Skin epidermis (tissue), 12 donors: ENCODE results near the gene ZNF784.

Experiments
- H3K27ac ChIP-seq, 21 experiments: fragments of 200-600 bp; sonication (generic) in 11 of 21; one replicate each; pipeline ENCODE4 v1.5.0; 2020; ENCODE audit warnings: mild to moderate bottlenecking in 3 of 21, inconsistent platforms in 2 of 21, moderate library complexity in 2 of 21
- H3K4me3 ChIP-seq, 7 experiments: fragments of 200-600 bp; sonication (generic) in 2 of 7; one replicate each; pipeline ENCODE4 v1.5.0; 2020; ENCODE audit warnings: inconsistent platforms in 2 of 7, mild to moderate bottlenecking in 2 of 7, moderate library complexity in 1 of 7

ZNF784 gene

DNA sequence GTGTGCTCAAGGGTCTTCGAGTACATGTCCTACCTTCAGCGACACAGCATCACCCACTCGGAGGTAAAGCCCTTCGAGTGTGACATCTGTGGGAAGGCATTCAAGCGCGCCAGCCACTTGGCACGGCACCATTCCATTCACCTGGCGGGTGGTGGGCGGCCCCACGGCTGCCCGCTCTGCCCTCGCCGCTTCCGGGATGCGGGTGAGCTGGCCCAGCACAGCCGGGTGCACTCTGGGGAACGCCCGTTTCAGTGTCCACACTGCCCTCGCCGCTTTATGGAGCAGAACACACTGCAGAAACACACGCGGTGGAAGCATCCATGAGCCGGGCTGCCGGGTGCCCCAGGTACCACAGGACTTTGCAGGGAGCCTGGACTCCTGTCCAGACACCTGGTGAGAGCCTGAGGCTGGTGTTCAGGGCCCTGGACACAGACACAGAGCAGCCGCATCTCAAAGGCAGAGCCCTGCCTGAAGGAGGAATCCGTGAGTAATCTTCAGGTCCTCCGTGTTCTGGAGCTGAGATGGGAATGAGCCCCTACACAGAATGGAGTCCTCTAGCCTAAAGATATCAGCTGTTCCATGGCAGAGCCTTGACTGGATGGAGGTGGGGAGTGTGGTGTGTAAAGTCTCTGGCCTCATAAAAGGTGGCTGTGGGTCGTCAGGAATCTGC, 20.6 kb upstream of the ZNF784 start:
- H3K4me3 ChIP-seq, result peak overlapping the region in 2 of 7 experiments; percentile 67 to 87
- H3K27ac ChIP-seq, result peak overlapping the region in 4 of 21 experiments; percentile 93 to 99 (median 96)

DNA sequence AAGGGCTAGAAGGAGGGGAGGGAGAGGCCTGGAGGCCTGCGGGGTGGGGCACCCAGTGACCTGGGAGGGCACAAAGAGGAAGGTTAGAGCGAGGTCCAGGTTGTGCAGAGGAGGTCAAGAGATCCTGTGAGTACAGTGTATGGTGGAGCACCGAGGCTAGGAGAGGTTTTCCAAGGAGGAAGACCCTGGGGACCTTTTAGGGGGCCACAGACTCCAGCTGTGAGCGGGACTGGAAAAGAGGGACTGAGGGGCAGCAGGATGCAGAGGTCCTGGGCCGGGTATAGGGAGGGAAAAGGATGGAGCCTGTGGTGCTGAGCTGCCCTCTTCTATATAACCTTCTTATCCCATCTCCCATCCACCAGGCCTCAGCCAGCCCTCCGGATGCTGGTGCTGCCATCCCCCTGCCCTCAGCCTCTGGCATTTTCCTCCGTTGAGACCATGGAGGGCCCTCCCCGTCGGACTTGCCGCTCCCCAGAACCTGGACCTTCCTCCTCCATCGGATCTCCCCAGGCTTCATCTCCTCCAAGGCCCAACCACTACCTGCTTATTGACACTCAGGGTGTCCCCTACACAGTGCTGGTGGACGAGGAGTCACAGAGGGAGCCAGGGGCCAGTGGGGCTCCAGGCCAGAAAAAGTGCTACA, 19.9 kb upstream of the ZNF784 start:
- peak overlapping the region; percentile 67 to 95 (median 85) for H3K4me3 ChIP-seq
- H3K27ac ChIP-seq, result peak overlapping the region; percentile 73 to 99 (median 93)

DNA sequence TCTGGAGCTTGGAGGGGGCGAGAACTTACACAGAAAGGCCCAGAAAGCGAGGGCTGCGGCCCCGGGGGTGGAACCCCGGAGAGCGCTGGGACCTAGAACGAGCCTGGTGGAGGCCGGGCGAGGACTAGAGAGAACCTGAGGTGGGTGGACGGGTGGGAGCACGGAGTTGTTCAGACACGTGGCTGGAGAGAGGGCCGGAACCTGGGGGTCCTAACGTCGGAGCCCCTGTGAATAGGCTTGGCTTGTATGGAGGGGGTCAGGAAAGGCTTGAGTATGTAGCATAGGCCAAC, 19.5 kb upstream of the ZNF784 start:
- Histone ChIP-seq H3K27ac (peak overlapping the region; percentile 73 to 99 (median 93)), H3K4me3 (peak overlapping the region; percentile 67 to 95 (median 85))

DNA sequence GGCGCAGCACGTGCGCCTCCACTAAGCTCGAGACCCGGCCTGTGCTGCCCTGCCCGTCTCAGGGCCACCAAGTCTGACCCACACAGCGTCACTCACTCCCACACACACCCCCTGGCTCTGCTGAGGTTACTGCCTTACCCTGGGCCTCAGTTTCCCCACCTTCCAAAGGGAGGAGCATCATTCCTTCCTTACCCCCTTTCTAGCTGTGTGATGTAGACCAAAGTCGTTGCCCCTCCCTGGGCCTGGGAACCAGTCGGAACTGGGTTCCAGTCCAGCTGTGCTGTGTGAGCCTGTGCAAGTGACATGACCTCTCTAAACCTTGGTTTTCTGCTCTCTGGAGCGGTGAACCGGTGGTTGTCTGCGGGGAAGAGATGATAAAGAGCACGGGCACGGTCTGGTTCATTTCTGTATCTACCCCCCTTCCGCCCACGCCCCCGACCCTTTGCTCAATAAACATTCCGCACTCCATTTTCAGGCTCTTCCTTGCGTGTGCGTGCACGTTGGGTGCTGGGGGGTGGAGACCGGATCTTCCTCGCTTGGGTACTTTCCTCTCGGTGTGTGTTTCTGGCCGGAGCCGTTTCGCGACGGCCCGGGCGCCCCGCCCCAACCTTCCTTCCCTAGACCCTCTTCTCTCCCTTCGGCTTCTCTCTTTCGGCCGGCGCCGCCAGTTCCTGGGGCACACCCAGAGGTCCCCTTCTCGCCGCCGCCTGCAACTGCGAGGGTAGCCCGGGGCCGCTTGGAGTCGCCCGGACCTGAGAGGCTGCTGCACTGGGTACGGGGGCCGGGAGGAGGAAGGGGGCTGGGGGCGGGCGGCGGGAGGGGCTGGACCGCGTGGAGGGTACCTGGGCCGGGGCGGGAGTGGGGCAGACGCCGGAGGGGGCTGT, 18.9 kb upstream of the ZNF784 start, which contains the start of gene ZNF581:
Gene ZNF581 (plus strand): TSS at position 647 of the 884 bp plus-strand sequence. CDS start 923 bp downstream, outside the sequence.
- peak within 1 kb of the TSS; percentile 73 to 99 (median 93) for H3K27ac ChIP-seq

DNA sequence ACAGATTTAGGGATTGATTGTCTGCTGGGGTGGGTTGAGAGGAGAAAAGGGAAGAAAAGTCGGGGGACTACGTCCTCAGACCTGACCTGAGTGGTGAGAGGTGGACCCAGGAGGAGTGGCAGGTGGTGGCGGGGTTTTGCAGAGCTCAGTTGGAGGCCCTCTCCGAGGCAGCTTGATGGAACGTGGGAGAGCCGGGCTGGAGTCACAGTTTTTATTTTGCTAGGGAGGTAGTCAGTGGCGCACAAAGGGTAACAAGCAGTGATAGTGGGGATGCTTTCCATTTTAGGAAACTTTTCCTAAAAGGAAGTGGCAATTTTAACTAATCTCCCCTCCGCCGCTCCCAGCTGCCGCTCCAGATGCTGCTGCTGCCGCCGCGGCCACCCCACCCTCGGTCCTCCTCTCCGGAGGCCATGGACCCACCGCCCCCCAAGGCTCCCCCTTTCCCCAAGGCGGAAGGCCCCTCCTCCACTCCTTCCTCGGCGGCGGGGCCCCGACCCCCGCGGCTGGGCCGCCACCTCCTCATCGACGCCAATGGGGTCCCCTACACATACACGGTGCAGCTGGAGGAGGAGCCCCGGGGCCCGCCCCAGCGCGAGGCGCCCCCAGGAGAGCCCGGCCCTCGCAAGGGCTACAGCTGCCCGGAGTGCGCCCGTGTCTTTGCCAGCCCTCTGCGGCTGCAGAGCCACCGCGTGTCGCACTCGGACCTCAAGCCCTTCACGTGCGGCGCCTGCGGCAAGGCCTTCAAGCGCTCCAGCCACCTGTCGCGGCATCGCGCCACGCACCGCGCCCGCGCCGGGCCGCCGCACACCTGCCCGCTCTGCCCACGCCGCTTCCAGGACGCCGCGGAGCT, 18.0 kb upstream of the ZNF784 start:
- peak overlapping the region in 20 of 21 experiments; percentile 42 to 99 (median 93) for H3K27ac ChIP-seq
- H3K4me3 ChIP-seq, result peak overlapping the region; percentile 67 to 95 (median 85)

More for the DNA sequence above, 18.9 kb upstream of the ZNF784 start, which contains the start of gene ZNF581:
- H3K4me3 ChIP-seq, result peak within 1 kb of the TSS; percentile 67 to 95 (median 85)

DNA sequence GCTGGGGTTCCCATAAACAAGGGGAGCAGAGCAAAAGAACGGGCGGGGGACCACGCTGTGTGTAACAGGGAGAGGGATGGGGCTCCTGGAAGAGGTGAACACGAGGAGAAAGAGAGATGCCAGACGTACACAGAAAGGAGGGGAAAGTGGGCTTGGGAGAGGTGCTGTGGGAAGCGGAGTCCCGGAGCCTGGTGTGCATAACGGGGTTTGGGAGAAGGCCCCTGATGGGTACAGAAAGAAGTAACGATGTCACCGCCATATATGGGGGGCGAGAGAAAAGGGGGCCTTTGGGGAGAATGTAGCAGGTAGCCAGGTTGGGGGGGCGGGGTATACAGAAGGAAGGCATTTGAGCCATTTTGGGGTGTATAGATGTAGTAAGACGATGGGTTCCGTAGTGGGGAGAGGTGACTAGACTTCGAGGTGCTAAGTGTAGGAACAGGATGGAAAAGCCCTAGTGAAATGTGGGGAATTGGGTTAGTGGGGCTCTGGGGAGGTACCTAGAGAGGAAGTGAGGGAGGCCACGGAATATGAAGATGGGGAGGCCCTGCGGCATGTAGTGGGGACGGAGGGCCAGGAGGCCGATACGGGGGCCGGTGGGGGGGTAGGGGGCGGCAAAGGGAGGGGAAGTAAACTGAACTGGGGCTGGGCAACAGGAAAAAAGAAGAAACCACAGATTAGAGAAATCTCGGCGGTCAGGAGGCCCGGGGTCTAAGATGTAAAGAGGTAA, 17.2 kb upstream of the ZNF784 start:
- H3K4me3 ChIP-seq, result peak overlapping the region; percentile 67 to 95 (median 85)
- peak overlapping the region; percentile 47 to 99 (median 93) for H3K27ac ChIP-seq

DNA sequence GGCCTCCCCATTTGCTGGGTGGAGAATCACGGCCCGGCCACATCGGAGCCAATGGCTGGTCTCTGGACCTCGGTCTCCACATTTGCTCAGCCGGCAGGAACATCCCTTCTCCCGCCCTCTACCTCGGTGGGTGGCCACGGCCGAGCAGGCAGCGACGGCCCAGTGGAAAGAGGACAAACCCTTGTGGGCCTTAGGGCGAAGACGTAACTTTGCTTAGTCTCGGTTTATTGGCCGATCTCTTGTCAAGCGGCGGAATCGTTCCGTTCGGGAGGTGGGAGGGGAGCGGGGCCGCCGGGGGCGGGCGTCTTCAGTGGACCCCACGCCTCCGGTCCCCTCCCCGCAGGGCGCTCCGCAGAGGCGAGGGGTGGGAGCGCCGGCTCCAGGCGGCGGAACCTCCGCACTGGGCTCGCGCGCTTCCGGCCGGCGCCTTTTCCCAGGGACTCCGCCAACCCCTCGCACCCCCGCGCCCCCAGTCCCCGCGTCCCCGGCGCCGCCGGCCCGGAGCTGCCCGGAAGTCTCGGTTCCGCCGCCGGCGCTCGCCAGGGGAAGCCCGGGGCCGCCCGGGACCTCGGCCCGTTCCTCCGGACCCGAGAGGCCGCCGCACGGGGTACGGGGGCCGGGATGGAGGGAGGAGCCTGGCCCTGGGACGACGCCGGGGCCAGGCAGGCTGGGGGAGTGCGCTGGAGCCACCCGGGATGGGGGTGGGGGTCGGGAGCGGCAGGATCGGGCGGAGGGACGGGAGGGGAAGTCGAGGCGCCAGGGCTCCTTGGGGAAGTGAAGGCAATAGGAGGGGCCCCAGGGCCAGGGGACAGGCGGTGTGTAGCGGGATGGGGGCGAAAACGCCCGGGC, 16.4 kb upstream of the ZNF784 start, which contains the start of gene ZNF580:
Gene ZNF580 (plus strand): TSS at position 426 of the 849 bp plus-strand sequence. CDS start 1,507 bp downstream, outside the sequence.
- Histone ChIP-seq H3K4me3 (peak within 1 kb of the TSS; percentile 67 to 95 (median 85)), H3K27ac (peak within 1 kb of the TSS; percentile 47 to 99 (median 93))

DNA sequence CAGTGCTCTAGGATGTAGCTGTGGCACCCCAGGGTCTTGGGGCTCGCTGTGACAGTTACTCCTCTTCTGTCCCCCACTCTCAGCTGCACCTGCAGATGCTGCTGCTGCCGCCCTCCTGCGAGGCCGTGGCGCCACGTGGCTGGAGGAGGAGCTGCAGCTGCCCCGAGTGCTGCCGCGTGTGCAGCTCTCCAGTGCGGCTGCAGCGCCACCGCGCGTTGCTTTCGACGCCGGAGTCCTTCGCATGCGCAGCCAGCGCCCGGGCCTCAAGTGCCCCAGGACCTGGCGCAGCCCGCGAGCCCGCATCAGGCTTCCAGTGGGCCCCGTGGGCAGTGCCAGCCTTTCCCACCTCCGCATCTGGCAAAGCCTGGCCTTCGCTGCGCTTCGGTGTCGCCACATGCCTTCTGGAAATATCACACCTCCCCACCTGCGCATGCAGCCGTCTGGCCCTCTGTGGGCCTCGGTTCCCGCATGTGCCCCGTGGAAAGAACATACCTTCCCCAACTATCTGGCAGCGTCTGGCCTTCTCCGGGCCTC, 15.7 kb upstream of the ZNF784 start:
- Histone ChIP-seq H3K27ac (peak overlapping the region in 20 of 21 experiments; percentile 82 to 99 (median 94)), H3K4me3 (peak overlapping the region; percentile 67 to 95 (median 85))

DNA sequence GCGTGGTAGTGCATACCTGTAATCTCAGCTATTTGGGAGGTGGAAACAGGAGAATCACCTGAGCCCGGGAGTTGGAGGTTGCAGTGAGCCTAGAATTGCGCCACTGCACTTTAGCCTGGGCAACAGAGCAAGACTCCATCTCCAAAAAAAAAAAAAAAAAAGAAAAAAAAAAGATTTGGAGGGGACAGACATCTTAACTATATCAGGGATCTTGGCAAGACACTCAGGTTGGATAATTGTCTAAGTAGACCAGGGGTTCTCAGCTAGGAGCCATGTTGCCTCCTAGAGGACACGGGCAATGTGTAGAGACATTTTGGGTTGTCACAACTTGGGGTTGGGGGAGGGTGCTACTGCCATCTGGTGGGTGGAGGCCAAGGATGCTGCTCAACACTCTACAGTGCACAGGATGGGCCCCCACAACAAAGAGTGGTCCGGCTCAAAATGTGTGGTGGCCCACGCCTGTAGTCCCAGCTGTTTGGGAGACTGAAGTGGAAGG, 14.5 kb upstream of the ZNF784 start:
- H3K27ac ChIP-seq, result no peak overlapping the region

DNA sequence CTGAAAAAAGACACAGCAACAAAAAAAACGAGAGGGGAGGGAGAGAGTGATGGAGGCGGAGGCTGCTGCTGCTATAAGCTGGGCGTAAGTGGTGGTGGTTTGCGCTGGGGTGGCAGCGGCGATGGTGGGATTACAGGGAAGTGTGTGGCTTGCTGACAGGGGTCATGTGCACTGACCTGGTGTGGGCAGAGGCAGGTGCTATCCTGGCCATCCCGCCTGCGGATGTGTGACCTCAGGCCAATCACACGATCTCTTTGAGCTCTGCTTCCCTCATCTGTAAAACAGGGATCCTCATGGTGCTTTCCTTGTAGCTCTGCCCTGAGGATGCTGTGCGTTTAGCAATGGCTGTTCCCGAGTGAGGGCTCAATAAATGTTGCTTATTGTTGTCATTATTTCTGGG, 13.2 kb upstream of the ZNF784 start:
- Histone ChIP-seq H3K27ac (no peak overlapping the region), H3K4me3 (no peak overlapping the region)

More for the DNA sequence above, 14.5 kb upstream of the ZNF784 start:
- no peak overlapping the region for H3K4me3 ChIP-seq

DNA sequence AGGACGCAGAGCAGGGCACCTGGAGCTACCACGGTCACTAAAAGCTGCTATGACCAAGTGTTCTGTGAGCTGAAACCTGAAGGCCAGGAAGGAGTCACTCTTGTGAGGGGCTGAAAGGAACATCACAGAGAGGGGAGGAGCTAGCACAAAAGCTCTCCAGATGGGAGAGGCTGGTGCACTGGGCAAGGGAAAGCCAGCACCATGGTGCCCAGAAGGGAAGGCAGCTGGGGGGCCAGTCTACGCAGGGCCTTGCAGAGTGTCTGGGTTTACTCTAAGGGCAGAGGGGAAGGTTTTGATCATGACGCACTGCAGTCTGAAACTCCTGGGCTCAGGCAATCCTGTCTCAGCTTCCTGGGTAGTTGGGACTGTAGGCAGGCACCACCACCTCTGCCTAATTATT, 12.4 kb upstream of the ZNF784 start:
- peak overlapping the region in 3 of 21 experiments; percentile 20 to 99 (median 26) for H3K27ac ChIP-seq
- H3K4me3 ChIP-seq, result peak overlapping the region in 1 of 7 experiments; percentile 98

DNA sequence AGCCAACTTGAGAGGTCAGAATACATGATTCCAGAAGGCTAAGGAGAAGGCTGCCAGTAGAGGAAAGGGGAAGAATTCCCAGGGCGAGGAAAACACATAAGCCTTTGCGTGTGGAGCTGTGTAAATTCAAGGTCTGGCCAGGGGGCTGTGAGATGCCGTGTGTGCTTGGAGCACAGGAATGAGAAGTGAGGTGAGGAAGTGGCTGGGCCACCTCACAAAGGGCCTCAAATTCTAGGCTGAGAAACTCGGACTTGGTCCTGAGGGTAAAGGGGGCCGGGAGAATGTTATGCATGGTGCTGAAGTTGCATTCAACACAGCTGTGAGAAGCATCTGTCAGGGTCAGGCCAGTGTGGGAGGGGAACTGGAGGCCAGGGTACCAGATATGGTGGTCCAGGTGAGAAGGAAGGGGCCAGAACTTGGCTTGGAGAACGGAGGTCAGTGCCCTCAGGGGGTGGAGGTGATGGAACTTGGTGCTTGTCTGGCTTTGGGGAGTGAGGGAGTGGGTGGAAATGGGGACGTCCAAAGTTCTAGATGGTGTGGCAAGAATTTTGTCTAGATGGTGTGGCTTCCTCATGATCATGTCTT, 11.6 kb upstream of the ZNF784 start:
- peak overlapping the region; percentile 86 to 98 (median 95) for H3K4me3 ChIP-seq
- H3K27ac ChIP-seq, result peak overlapping the region in 18 of 21 experiments; percentile 89 to 99 (median 98)

DNA sequence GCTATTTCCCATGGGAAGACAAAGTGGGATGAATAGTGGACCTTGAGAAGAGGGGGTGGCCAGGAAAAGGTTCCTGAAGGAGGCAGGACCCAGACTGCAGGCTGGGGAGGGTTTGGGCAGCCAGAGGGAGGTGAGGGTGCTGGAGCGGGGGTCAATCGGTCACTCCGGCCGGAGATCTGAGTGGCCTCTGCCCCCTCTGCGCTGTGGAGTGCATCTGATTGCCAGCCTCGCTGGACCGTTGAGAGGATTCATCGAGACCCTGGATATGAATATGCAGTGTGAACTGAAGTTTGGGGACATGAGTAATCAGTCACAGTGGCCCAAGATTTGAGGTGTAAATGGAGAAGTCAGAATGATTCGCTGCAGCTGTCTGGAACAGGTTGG, 11.0 kb upstream of the ZNF784 start:
- peak overlapping the region; percentile 86 to 98 (median 95) for H3K4me3 ChIP-seq
- H3K27ac ChIP-seq, result peak overlapping the region; percentile 60 to 99 (median 97)

DNA sequence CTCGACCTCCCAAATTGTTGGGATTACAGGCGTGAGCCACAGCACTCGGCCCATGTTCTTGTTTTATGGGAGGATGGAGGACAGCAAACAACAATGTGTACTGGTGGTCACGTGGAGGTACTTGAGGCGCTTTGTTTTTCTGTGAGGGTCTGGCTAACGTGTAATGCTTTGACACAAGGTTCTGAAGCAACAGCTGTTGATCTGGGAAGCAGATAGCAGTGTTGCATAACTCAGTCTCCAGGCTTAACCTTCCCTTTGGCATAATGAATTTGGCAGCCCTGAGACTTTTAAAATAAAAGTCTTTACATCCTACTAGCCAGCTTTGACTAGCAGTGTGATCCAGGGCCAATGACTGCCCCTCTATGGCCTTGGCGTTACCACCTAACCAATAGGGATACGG, 9.5 kb upstream of the ZNF784 start:
- peak overlapping the region in 7 of 21 experiments; percentile 56 to 99 (median 96) for H3K27ac ChIP-seq
- H3K4me3 ChIP-seq, result peak overlapping the region in 1 of 7 experiments; percentile 98

DNA sequence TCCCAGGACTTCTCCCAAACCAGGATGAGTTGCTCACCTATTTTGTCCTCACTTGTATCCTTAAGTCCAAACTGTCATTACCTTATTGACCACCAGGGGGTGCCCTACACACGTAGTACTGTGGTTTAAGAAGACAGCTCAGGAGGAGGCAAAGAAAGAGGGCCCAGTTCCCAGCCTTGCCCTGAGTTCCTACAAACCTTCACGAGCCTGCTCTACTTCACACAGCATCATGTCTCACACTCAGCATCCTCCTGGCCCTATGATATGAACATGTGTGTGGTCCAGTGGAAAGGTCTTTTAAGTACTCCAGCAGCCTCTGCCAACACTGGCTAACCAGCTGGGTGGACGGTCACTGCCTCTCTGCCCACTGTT, 8.1 kb upstream of the ZNF784 start:
- no peak overlapping the region for H3K4me3 ChIP-seq
- H3K27ac ChIP-seq, result peak overlapping the region in 1 of 21 experiments; percentile 7

DNA sequence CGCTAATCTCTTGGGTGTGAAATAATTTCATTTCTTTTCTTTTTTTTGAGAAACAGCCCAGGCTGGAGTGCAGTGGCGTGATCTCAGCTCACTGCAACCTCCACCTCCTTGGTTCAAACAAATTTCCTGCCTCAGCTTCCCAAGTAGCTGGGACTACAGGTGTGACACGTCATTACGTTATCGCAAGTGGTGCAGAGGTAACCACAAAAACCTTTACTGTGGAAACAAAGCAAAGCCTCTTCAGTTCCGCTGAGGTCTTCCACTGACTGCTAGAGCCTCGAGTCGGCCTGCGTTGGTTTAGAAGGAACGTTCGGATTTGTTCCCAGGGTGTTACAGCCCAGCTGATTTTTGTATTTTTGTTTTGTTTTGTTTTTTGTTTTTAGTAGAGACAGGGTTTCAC, 2.0 kb upstream of the ZNF784 start:
- Histone ChIP-seq H3K27ac (peak overlapping the region in 2 of 21 experiments; percentile 52 to 65), H3K4me3 (no peak overlapping the region)

DNA sequence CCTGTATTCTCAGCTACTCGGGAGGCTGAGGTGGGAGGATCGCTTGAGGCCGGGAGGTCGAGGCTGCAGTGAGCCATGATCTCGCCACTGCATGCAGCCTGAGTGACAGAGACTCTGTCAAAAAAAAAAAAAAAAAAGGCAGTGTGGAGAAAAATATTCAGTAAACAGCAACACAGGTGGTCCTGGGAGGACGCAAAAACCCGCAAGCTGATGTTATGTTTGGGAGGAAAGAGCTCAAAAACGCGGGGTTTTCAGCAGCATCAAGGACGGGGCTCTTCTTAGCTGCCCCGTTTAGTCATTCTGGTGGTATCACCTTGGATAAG, 599 bp upstream of the ZNF784 start:
- Histone ChIP-seq H3K27ac (peak overlapping the region in 14 of 21 experiments; percentile 84 to 98 (median 93)), H3K4me3 (peak overlapping the region; percentile 39 to 58 (median 51))
